Measurements from ENCODE around the gene RHOA. TPM values are rescaled to one million over a fixed set of nuclear protein-coding genes. Genes with fewer than 3 reads are reported as not detected.

The RHOA gene
- total RNA-seq, 3 donors from 2014 or later (not counting 1 experiment from before 2014, with no cell fraction given) = 342 to 372 (median 370) TPM

DNA sequence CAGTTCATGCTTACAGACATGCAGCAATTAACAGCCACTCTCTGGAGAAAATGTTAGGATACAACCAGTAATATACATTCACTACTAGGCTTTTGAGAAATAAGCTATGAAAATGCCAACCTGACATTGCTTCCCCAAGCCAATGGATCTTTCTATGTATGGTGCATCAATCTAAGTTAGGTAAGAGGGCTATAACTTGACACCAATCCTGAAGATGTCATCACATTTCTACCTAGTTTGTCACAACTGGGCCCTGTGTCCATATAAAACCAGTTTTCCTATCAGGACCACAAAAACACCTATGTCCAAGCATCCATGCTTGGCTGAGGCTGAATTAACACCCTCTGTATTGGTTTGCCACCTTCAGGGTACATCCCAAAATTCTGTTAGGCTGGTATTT lies 39.8 kb downstream of the RHOA start:
- H3K9me3 ChIP-seq (ENCODE audit: control insufficient read depth, insufficient read depth, low read length) = no peaks in the 10 kb centered on the region
- peak overlapping the region; percentile 42 to 73 for H3K27ac Mint-ChIP-seq
- no peaks in the 10 kb centered on the region for H3K27me3 ChIP-seq (ENCODE audit: control insufficient read depth, insufficient read depth, low read length)
- ATAC-seq (no peak), DNase-seq (no peak)
- H3K36me3 Mint-ChIP-seq = no peaks in the 10 kb centered on the region
- peaks cover 30 to 46% of the 10 kb centered on the region in 2 donors for H3K4me1 Mint-ChIP-seq
- H3K4me3 Mint-ChIP-seq = no peak overlapping the region
- no peaks in the 10 kb centered on the region for H3K4me1 ChIP-seq (ENCODE audit: control insufficient read depth, insufficient read depth, low read length)
- H3K27me3 Mint-ChIP-seq (ENCODE audit: low read depth in 2 of 2) = no peaks in the 10 kb centered on the region
- H3K36me3 ChIP-seq (ENCODE audit: control insufficient read depth, insufficient read depth, low read length) = peaks cover 43% of the 10 kb centered on the region
- no peak overlapping the region for H3K27ac ChIP-seq (ENCODE audit: low read length)
- TF ChIP-seq CTCF (IDR thresholded peaks at IDR 0.05) = no peak
- H3K9me3 Mint-ChIP-seq = no peaks in the 10 kb centered on the region
- intact Hi-C loops (cut with micrococcal nuclease) = no loop called here
- H3K4me3 ChIP-seq (ENCODE audit: low read length) = no peak overlapping the region

DNA sequence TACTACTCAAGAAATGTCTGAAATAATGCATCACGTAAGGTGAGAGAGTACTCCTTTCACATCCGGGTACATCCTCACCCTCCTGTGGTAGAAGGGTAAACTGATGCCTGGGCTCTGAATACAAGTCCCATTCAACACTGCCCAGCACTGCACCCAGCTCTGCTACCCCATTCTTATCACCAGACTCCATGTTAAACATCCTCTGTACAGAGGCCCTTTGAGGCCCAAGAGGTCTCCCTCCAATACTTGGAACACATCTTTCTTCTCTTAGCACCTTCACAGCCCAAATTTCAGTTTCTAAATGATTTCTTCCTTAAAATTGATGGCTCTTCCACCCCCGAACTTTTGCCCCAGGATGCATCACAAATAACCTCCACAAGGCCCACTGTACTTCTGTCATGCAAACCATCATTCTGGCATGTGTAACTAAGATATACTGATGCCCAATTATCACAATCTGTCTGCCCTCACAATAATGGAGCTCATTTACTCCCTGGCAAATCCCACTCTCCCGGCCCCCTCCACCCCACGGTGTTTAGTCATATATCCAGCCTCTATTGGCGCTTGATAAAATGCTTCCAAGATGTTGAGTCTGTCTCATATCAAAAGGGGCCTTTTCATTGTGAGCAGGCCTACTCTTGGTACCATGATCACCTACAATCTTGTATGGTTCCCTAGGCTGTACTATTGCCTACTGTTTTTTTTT lies 41.0 kb downstream of the RHOA start:
- Histone ChIP-seq H3K27ac (ENCODE audit: low read length) (no peak overlapping the region), H3K27me3 (ENCODE audit: control insufficient read depth, insufficient read depth, low read length) (no peaks in the 10 kb centered on the region), H3K4me1 (ENCODE audit: control insufficient read depth, insufficient read depth, low read length) (no peaks in the 10 kb centered on the region), H3K36me3 (ENCODE audit: control insufficient read depth, insufficient read depth, low read length) (peaks cover 50% of the 10 kb centered on the region), H3K4me3 (ENCODE audit: low read length) (no peak overlapping the region), H3K9me3 (ENCODE audit: control insufficient read depth, insufficient read depth, low read length) (no peaks in the 10 kb centered on the region)
- DNase-seq (no peak), ATAC-seq (no peak)
- Mint-ChIP-seq H3K36me3 (no peaks in the 10 kb centered on the region), H3K4me1 (peaks cover 28 to 47% of the 10 kb centered on the region in 2 donors), H3K27me3 (ENCODE audit: low read depth in 2 of 2) (no peaks in the 10 kb centered on the region), H3K27ac (peak overlapping the region; percentile 10 to 73), H3K4me3 (no peak overlapping the region), H3K9me3 (no peaks in the 10 kb centered on the region)
- no peak for TF ChIP-seq CTCF (IDR thresholded peaks at IDR 0.05)
- 93% methylated on average over 6 of the region's 6 CpGs for WGBS (ENCODE audit: insufficient coverage)
- intact Hi-C loops (cut with micrococcal nuclease) = no loop called here

- WGBS (ENCODE audit: insufficient coverage) = 80% methylated on average over 3 of the region's 3 CpGs
- ATAC-seq (no peak), DNase-seq (no peak)
- no peak for TF ChIP-seq CTCF (IDR thresholded peaks at IDR 0.05)
- H3K27ac Mint-ChIP-seq = peak overlapping the region; percentile 46 to 56
- Histone ChIP-seq H3K4me3 (ENCODE audit: low read length) (no peak overlapping the region), H3K9me3 (ENCODE audit: control insufficient read depth, insufficient read depth, low read length) (no peaks in the 10 kb centered on the region), H3K36me3 (ENCODE audit: control insufficient read depth, insufficient read depth, low read length) (peaks cover 44% of the 10 kb centered on the region), H3K27me3 (ENCODE audit: control insufficient read depth, insufficient read depth, low read length) (no peaks in the 10 kb centered on the region), H3K4me1 (ENCODE audit: control insufficient read depth, insufficient read depth, low read length) (peaks cover 9% of the 10 kb centered on the region), H3K27ac (ENCODE audit: low read length) (no peak overlapping the region)
- no peaks in the 10 kb centered on the region for H3K27me3 Mint-ChIP-seq (ENCODE audit: low read depth in 2 of 2)
- intact Hi-C loops (cut with micrococcal nuclease) = no loop called here
- H3K4me3 Mint-ChIP-seq = no peak overlapping the region
- H3K4me1 Mint-ChIP-seq = peaks cover 6 to 8% of the 10 kb centered on the region in 2 donors
- H3K36me3 Mint-ChIP-seq = peaks cover 6% of the 10 kb centered on the region
- H3K9me3 Mint-ChIP-seq = no peaks in the 10 kb centered on the region
Observed at GRCh38 chr3:49362561-49362960, 49.2 kb downstream of the RHOA start.

DNA sequence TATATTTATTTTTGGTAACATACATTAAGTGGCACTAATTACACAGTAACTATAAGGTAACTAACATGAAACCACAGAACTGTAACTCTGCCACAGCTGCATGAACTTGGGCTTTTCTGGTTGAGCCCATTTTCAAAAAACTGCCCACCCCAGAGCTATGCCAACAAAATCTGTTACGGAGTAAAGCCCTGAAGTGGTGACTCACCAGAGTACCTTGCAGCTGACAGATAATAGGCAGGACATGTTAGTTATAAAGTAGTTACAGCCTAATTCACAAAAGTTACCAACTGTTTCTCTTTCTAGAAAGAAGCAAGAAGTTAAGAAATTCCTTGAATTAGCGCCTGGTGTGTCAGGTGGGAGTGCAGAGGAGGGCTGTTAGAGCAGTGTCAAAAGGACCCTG lies 52.2 kb downstream of the RHOA start:
- peaks cover 18 to 21% of the 10 kb centered on the region in 2 donors for H3K4me1 Mint-ChIP-seq
- no peaks in the 10 kb centered on the region for H3K9me3 Mint-ChIP-seq
- no peaks in the 10 kb centered on the region for H3K9me3 ChIP-seq (ENCODE audit: control insufficient read depth, insufficient read depth, low read length)
- intact Hi-C loops (cut with micrococcal nuclease) = no loop called here
- peaks cover 6% of the 10 kb centered on the region for H3K36me3 Mint-ChIP-seq
- H3K27ac Mint-ChIP-seq = peak overlapping the region; percentile 87 to 94
- peak overlapping the region; percentile 93 for H3K4me3 Mint-ChIP-seq
- ATAC-seq = no peak
- 93% methylated on average over 1 of the region's 2 CpGs for WGBS (ENCODE audit: insufficient coverage)
- H3K36me3 ChIP-seq (ENCODE audit: control insufficient read depth, insufficient read depth, low read length) = peaks cover 32% of the 10 kb centered on the region
- no peaks in the 10 kb centered on the region for H3K27me3 Mint-ChIP-seq (ENCODE audit: low read depth in 2 of 2)
- no peaks in the 10 kb centered on the region for H3K27me3 ChIP-seq (ENCODE audit: control insufficient read depth, insufficient read depth, low read length)
- H3K4me1 ChIP-seq (ENCODE audit: control insufficient read depth, insufficient read depth, low read length) = peaks cover 21% of the 10 kb centered on the region
- H3K27ac ChIP-seq (ENCODE audit: low read length) = no peak overlapping the region
- TF ChIP-seq CTCF (IDR thresholded peaks at IDR 0.05) = no peak
- H3K4me3 ChIP-seq (ENCODE audit: low read length) = no peak overlapping the region
- no peak for DNase-seq
